ENCODE measurements around the gene HNRNPLL. TPM values are rescaled to one million over a fixed set of nuclear protein-coding genes. Genes with fewer than 3 reads are reported as not detected.

Gene HNRNPLL
- total RNA-seq, 4 donors from 2014 or later, result 35.6 to 100 (median 55.4) TPM

- Histone ChIP-seq H3K9me3 (no peaks in the 10 kb centered on the region), H3K27me3 (no peaks in the 10 kb centered on the region), H3K4me3 (no peak overlapping the region), H3K36me3 (no peaks in the 10 kb centered on the region), H3K4me1 (peaks cover 0 to 6% of the 10 kb centered on the region in 2 donors), H3K27ac (no peak overlapping the region)
- intact Hi-C loops (cut with DNase I; ENCODE audit: low total_unique reads), result no loop called here
- DNase-seq, result no peak
- no peak for TF ChIP-seq POLR2A (IDR thresholded peaks at IDR 0.05)
- TF ChIP-seq, protein P1, sequence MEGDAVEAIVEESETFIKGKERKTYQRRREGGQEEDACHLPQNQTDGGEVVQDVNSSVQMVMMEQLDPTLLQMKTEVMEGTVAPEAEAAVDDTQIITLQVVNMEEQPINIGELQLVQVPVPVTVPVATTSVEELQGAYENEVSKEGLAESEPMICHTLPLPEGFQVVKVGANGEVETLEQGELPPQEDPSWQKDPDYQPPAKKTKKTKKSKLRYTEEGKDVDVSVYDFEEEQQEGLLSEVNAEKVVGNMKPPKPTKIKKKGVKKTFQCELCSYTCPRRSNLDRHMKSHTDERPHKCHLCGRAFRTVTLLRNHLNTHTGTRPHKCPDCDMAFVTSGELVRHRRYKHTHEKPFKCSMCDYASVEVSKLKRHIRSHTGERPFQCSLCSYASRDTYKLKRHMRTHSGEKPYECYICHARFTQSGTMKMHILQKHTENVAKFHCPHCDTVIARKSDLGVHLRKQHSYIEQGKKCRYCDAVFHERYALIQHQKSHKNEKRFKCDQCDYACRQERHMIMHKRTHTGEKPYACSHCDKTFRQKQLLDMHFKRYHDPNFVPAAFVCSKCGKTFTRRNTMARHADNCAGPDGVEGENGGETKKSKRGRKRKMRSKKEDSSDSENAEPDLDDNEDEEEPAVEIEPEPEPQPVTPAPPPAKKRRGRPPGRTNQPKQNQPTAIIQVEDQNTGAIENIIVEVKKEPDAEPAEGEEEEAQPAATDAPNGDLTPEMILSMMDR (IDR thresholded peaks at IDR 0.05), result no peak
These were observed 78.8 kb downstream of the HNRNPLL start for GRCh38 chr2:38523728-38524437.

DNA sequence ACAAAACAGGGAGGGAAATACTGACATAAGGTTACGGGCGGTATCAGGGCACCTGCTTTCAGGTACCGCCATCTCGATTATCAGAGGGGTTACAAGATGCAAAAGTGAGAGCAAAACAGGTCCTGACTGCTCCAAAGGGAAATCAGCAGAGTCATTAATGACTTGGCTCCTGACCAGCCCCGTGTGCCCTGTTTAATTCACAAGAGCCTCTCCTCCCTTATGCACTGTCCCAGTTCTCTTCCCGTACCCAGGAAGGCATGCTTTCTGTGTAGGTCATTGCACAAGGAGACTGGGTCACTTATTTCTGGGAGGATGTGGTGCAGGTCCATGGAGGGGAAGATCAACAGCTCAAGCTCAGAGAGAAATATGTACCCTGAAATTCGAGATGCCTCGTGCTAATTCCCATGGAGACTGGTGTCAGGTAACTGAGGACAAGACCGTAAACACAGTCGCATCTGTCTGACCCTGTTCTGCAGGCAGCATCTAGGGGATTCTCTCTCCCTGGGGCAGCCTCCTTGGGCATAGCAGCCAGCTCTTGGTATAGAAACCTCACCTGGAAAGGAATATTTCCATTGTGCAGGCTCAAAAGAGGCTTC is 79.9 kb downstream of the HNRNPLL start:
- no peak for DNase-seq
- H3K4me3 ChIP-seq, result no peak overlapping the region
- intact Hi-C loops (cut with DNase I; ENCODE audit: low total_unique reads), result no loop called here
- H3K27me3 ChIP-seq, result no peaks in the 10 kb centered on the region
- H3K9me3 ChIP-seq, result no peaks in the 10 kb centered on the region
- H3K36me3 ChIP-seq, result no peaks in the 10 kb centered on the region
- H3K4me1 ChIP-seq, result no peaks in the 10 kb centered on the region
- no peak overlapping the region for H3K27ac ChIP-seq
- no peak for TF ChIP-seq POLR2A (IDR thresholded peaks at IDR 0.05)
- TF ChIP-seq, protein P1 (IDR thresholded peaks at IDR 0.05), result no peak

DNA sequence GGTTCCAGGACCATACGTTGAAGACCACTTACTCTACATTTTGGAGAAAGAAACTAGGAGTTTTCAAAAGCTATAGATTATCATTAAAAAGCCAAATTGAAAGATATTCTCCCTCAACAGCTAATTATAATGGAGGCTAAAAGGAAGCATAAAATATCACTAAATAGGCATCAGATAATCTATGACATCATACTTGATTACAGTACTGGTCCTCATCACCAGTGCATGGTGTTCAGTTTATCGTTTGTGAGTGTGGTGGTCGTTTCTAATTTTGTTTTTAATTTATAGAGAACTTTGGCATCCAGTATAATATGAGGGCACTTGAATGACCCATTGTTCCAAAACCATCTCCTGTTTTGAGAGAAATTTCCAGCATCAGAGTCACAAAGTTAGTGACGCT is 80.9 kb downstream of the HNRNPLL start:
- H3K27me3 ChIP-seq, result no peaks in the 10 kb centered on the region
- intact Hi-C loops (cut with DNase I; ENCODE audit: low total_unique reads), result no loop called here
- TF ChIP-seq, protein P1 (IDR thresholded peaks at IDR 0.05), result no peak
- TF ChIP-seq POLR2A (IDR thresholded peaks at IDR 0.05), result no peak
- H3K9me3 ChIP-seq, result no peaks in the 10 kb centered on the region
- H3K4me1 ChIP-seq, result no peaks in the 10 kb centered on the region
- H3K36me3 ChIP-seq, result no peaks in the 10 kb centered on the region
- no peak overlapping the region for H3K4me3 ChIP-seq
- H3K27ac ChIP-seq, result no peak overlapping the region
- no peak for DNase-seq

DNA sequence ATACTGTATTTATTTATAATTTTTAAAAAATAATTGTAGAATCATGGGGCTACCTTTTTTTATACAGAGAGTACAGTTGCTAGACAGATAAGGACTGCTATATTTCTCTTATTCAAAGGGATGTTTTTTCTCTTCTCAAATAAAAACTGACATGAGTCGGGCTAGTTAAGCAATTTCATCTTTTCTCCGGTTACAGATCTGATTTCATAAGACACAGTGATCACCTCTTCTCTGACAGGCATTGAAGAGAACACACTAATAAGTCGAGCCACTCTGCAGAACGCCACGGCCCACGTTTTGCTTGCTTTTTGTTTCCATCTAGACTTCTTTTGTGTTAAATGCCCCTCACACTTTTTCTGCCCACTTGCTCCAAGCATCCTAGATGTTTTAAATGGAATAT is 85.4 kb downstream of the HNRNPLL start:
- Histone ChIP-seq H3K4me1 (no peaks in the 10 kb centered on the region), H3K27me3 (no peaks in the 10 kb centered on the region), H3K27ac (peak overlapping the region; percentile 87 to 88), H3K4me3 (no peak overlapping the region), H3K9me3 (no peaks in the 10 kb centered on the region), H3K36me3 (no peaks in the 10 kb centered on the region)
- no peak for DNase-seq
- intact Hi-C loops (cut with DNase I; ENCODE audit: low total_unique reads), result no loop called here
- TF ChIP-seq, protein P1 (IDR thresholded peaks at IDR 0.05), result no peak
- no peak for TF ChIP-seq POLR2A (IDR thresholded peaks at IDR 0.05)

GRCh38 chr2:38516526-38516925 is 86.2 kb downstream of the HNRNPLL start:
- no peak for TF ChIP-seq POLR2A (IDR thresholded peaks at IDR 0.05)
- TF ChIP-seq, protein P1 (IDR thresholded peaks at IDR 0.05), result no peak
- no peaks in the 10 kb centered on the region for H3K36me3 ChIP-seq
- peak overlapping the region; percentile 87 to 88 for H3K27ac ChIP-seq
- DNase-seq, result no peak
- H3K4me1 ChIP-seq, result no peaks in the 10 kb centered on the region
- H3K4me3 ChIP-seq, result no peak overlapping the region
- no peaks in the 10 kb centered on the region for H3K9me3 ChIP-seq
- intact Hi-C loops (cut with DNase I; ENCODE audit: low total_unique reads), result no loop called here
- H3K27me3 ChIP-seq, result no peaks in the 10 kb centered on the region

Measured in uterus (tissue), 4 donors.